NAMALWA (cell line): ENCODE data around the gene SEMA3C.

Experiments
- DNase-seq: peaks from one replicate; pipeline ENCODE4 v3.0.0-alpha.2; 2015; ENCODE audit warnings: low spot score

The SEMA3C gene

GRCh38 chr7:80734011-80734410 lies 184.8 kb downstream of the SEMA3C start:
- no peak for DNase-seq

- DNase-seq: no peak
These were observed 185.4 kb downstream of the SEMA3C start for GRCh38 chr7:80733333-80733915.

GRCh38 chr7:80732630-80733029 lies 186.2 kb downstream of the SEMA3C start:
- peak; percentile 55 for DNase-seq

GRCh38 chr7:80731281-80731680 lies 187.6 kb downstream of the SEMA3C start:
- no peak for DNase-seq

GRCh38 chr7:80729591-80730320 lies 189.1 kb downstream of the SEMA3C start:
- no peak for DNase-seq

GRCh38 chr7:80726666-80727065 lies 192.2 kb downstream of the SEMA3C start:
- DNase-seq: no peak

- no peak for DNase-seq
These were observed 193.7 kb downstream of the SEMA3C start for GRCh38 chr7:80725181-80725611.

GRCh38 chr7:80724249-80724871 lies 194.5 kb downstream of the SEMA3C start:
- no peak for DNase-seq

- DNase-seq: no peak
These were observed 196.1 kb downstream of the SEMA3C start for GRCh38 chr7:80722616-80723195.

- DNase-seq: no peak
These were observed 196.8 kb downstream of the SEMA3C start for GRCh38 chr7:80721883-80722615.

- no peak for DNase-seq
These were observed 198.7 kb downstream of the SEMA3C start for GRCh38 chr7:80720146-80720545.

GRCh38 chr7:80719261-80719660 lies 199.6 kb downstream of the SEMA3C start:
- no peak for DNase-seq

- no peak for DNase-seq
These were observed 207.3 kb downstream of the SEMA3C start for GRCh38 chr7:80711531-80711930.

- no peak for DNase-seq
These were observed 210.7 kb downstream of the SEMA3C start for GRCh38 chr7:80708123-80708522.

GRCh38 chr7:80707318-80707717 lies 211.5 kb downstream of the SEMA3C start:
- DNase-seq: no peak

GRCh38 chr7:80705130-80705781 lies 213.6 kb downstream of the SEMA3C start:
- DNase-seq: no peak

- no peak for DNase-seq
These were observed 215.6 kb downstream of the SEMA3C start for GRCh38 chr7:80703272-80703671.

GRCh38 chr7:80699721-80700256 lies 219.1 kb downstream of the SEMA3C start:
- DNase-seq: no peak

- DNase-seq: peak; percentile 77
These were observed 219.7 kb downstream of the SEMA3C start for GRCh38 chr7:80699045-80699638.
